Osteocyte (in vitro differentiated cells): ENCODE data around the gene PLPPR3. TPM values are rescaled to one million over a fixed set of nuclear protein-coding genes. Genes with fewer than 3 reads are reported as not detected.

Source experiments
- DNase-seq: peaks from one replicate; pipeline ENCODE4 v3.0.0; 2021; ENCODE audit warnings: mixed read lengths; ENCODE audit not compliant: unreplicated experiment; ENCODE audit errors: extremely low spot score
- H3K27ac Mint-ChIP-seq: one replicate; pipeline ENCODE4 v1.8.0; 2021; ENCODE audit warnings: mild to moderate bottlenecking, mixed read lengths; ENCODE audit not compliant: unreplicated experiment
- H3K27me3 Mint-ChIP-seq: one replicate; pipeline ENCODE4 v1.8.0; 2021; ENCODE audit warnings: mixed read lengths; ENCODE audit not compliant: unreplicated experiment
- H3K36me3 Mint-ChIP-seq: one replicate; pipeline ENCODE4 v1.8.0; 2021; ENCODE audit warnings: mixed read lengths; ENCODE audit not compliant: unreplicated experiment
- H3K4me1 Mint-ChIP-seq: one replicate; pipeline ENCODE4 v1.8.0; 2021; ENCODE audit warnings: mixed read lengths; ENCODE audit not compliant: unreplicated experiment
- H3K4me3 Mint-ChIP-seq: one replicate; pipeline ENCODE4 v1.8.0; 2021; ENCODE audit warnings: mild to moderate bottlenecking, moderate library complexity, mixed read lengths; ENCODE audit not compliant: unreplicated experiment
- H3K9me3 Mint-ChIP-seq: one replicate; pipeline ENCODE4 v1.8.0; 2021; ENCODE audit warnings: mixed read lengths; ENCODE audit not compliant: unreplicated experiment
- total RNA-seq: library from RNA; stranded (reverse); gene quantifications from 2 replicates; pipeline ENCODE4 v1.2.1, GENCODE V29; 2021
- TF ChIP-seq, protein P1 (sequence below): fragments of 200-600 bp; sonication (generic); IDR thresholded peaks from 2 replicates; pipeline ENCODE4 v1.5.0; 2021; ENCODE audit warnings: antibody characterized with exemption, mild to moderate bottlenecking, moderate library complexity

PLPPR3 gene
- total RNA-seq, 1 donor from 2014 or later, result 18.2 TPM

DNA sequence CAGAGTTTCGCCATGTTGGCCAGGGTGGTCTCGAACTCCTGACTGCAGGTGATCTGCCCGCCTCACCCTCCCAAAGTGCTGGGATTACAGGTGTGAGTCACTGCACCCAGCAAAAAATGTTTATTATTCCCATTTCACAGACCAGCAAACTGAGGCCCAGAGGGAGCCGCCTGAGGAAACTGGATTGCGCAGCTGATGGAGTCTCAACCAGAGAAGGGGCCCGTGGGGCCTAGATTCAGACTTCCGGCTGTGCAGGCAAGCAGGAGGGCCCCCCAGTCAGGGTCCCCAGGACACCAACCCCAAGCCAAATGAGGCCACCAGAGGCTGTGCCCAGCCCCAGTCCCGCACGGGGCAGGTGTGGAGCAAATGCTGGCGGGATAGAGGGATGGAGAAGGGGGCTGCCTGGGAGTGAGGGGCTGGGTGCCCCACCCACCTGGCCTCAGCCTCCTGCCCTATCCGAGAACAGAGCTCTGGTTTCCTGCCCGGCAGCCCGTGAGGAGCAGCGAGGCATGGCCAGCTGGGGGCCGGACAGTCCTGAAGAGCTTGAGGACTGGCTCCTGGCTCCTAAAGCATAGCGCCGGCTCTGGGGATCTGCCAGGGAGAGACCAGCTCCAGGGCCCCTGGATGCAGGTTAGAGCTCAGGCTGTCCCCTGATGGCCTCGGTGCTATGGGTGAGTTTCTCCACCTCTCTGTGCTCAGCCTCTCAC is 48.9 kb downstream of the PLPPR3 start:
- H3K36me3 Mint-ChIP-seq, result no peaks in the 10 kb centered on the region
- TF ChIP-seq, protein P1, sequence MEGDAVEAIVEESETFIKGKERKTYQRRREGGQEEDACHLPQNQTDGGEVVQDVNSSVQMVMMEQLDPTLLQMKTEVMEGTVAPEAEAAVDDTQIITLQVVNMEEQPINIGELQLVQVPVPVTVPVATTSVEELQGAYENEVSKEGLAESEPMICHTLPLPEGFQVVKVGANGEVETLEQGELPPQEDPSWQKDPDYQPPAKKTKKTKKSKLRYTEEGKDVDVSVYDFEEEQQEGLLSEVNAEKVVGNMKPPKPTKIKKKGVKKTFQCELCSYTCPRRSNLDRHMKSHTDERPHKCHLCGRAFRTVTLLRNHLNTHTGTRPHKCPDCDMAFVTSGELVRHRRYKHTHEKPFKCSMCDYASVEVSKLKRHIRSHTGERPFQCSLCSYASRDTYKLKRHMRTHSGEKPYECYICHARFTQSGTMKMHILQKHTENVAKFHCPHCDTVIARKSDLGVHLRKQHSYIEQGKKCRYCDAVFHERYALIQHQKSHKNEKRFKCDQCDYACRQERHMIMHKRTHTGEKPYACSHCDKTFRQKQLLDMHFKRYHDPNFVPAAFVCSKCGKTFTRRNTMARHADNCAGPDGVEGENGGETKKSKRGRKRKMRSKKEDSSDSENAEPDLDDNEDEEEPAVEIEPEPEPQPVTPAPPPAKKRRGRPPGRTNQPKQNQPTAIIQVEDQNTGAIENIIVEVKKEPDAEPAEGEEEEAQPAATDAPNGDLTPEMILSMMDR, result no peak
- H3K27me3 Mint-ChIP-seq, result no peaks in the 10 kb centered on the region
- H3K9me3 Mint-ChIP-seq, result no peaks in the 10 kb centered on the region
- peak overlapping the region; percentile 34 for H3K27ac Mint-ChIP-seq
- H3K4me3 Mint-ChIP-seq, result no peak overlapping the region
- no peak for DNase-seq
- peaks cover 33% of the 10 kb centered on the region for H3K4me1 Mint-ChIP-seq

DNA sequence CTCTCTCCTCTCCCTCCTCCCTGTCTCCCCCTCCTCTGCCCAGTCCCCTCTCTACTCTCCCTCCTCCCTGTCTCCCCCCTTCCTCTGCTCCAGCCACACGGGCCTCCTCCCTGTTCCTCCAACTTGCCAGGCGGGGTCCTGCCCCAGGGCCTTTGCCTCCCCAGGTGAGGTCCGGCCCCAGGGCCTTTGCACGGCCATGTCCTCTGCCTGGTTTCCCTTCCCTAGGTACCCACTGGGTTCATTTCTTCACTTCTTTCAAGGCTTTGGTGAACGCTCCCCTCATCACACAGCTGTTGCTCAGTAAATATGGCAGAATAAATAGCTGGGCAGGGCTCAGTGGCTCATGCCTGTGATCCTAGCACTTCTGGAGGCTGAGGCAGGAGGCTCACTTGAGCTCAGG is 49.7 kb downstream of the PLPPR3 start:
- TF ChIP-seq, protein P1, result no peak
- H3K9me3 Mint-ChIP-seq, result no peaks in the 10 kb centered on the region
- no peak for DNase-seq
- H3K4me3 Mint-ChIP-seq, result no peak overlapping the region
- H3K27ac Mint-ChIP-seq, result no peak overlapping the region
- H3K36me3 Mint-ChIP-seq, result no peaks in the 10 kb centered on the region
- H3K27me3 Mint-ChIP-seq, result no peaks in the 10 kb centered on the region
- H3K4me1 Mint-ChIP-seq, result peaks cover 38% of the 10 kb centered on the region

GRCh38 chr19:771332-771785 is 50.4 kb downstream of the PLPPR3 start:
- H3K27ac Mint-ChIP-seq, result no peak overlapping the region
- no peaks in the 10 kb centered on the region for H3K27me3 Mint-ChIP-seq
- no peak for DNase-seq

GRCh38 chr19:769616-770015 is 52.1 kb downstream of the PLPPR3 start:
- Mint-ChIP-seq H3K4me1 (peaks cover 34% of the 10 kb centered on the region), H3K36me3 (no peaks in the 10 kb centered on the region), H3K27me3 (no peaks in the 10 kb centered on the region), H3K27ac (no peak overlapping the region), H3K9me3 (no peaks in the 10 kb centered on the region), H3K4me3 (no peak overlapping the region)
- TF ChIP-seq, protein P1, result no peak
- DNase-seq, result no peak

More at GRCh38 chr19:771332-771785, 50.4 kb downstream of the PLPPR3 start:
- Mint-ChIP-seq H3K4me1 (peaks cover 34% of the 10 kb centered on the region), H3K36me3 (no peaks in the 10 kb centered on the region), H3K9me3 (no peaks in the 10 kb centered on the region), H3K4me3 (no peak overlapping the region)
- TF ChIP-seq, protein P1, result peak; percentile 67

- peak overlapping the region; percentile 93 for H3K27ac Mint-ChIP-seq
- TF ChIP-seq, protein P1, result no peak
- no peaks in the 10 kb centered on the region for H3K9me3 Mint-ChIP-seq
- peak overlapping the region; percentile 45 for H3K4me3 Mint-ChIP-seq
- H3K27me3 Mint-ChIP-seq, result no peaks in the 10 kb centered on the region
- no peaks in the 10 kb centered on the region for H3K36me3 Mint-ChIP-seq
- DNase-seq, result peak; percentile 91
- peaks cover 33% of the 10 kb centered on the region for H3K4me1 Mint-ChIP-seq
Measured at GRCh38 chr19:768424-768823, 53.3 kb downstream of the PLPPR3 start.
